SK-N-SH (cell line): ENCODE results near the gene SLC2A3. TPM values are rescaled to one million over a fixed set of nuclear protein-coding genes. Genes with fewer than 3 reads are reported as not detected.
"Not testable (repeated sequence)": the region's sequence is repeated elsewhere in the genome, so short reads cannot be mapped to it uniquely, and the experiment has no call there.

ENCODE experiments used
- CTCF ChIA-PET: fragments of 300-600, 350-600 bp; formaldehyde crosslinking; extraction: SDS; loops from one replicate; lab custom pipeline; 2021; lab: Yijun Ruan, JAX
- POLR2A ChIA-PET: fragments of 350-600 bp; sonication (Branson Sonifier 250); formaldehyde crosslinking; extraction: SDS; loops from one replicate; lab custom pipeline; 2020; ENCODE audit warnings: antibody characterized with exemption, inconsistent platforms; lab: Yijun Ruan, JAX
- DNase-seq: peaks from one replicate; pipeline ENCODE4 v3.0.0; 2012
- H2AFZ ChIP-seq: fragments of 200-600 bp; sonication (generic); 2 replicates; pipeline ENCODE4 v1.8.1; 2016; ENCODE audit warnings: antibody characterized with exemption, mild to moderate bottlenecking, low read depth
- H3F3A ChIP-seq: fragments of 200-600 bp; sonication (generic); replicated peaks from 2 replicates; pipeline ENCODE3; 2016; ENCODE audit warnings: antibody characterized with exemption, mild to moderate bottlenecking; ENCODE audit not compliant: insufficient read depth
- H3K27ac ChIP-seq, 2 experiments: fragments of 200-500 bp in 1 of 2; fragments of 200-600 bp in 1 of 2; sonication (Bioruptor generic) in 1 of 2; sonication (generic), shearing (Covaris generic) in 1 of 2; 2 replicates each; pipeline versions ENCODE4 v1.5.1 to v1.6.1; 2014 to 2016; ENCODE audit warnings: low read depth in 2 of 2, inconsistent platforms in 1 of 2, low read length in 1 of 2, mild to moderate bottlenecking in 1 of 2, mixed read lengths in 1 of 2
- H3K27me3 ChIP-seq: fragments of 200-600 bp; sonication (generic), shearing (Covaris generic); 2 replicates; pipeline ENCODE4 v1.6.1; 2016; ENCODE audit warnings: mixed run types; ENCODE audit not compliant: insufficient read depth
- H3K36me3 ChIP-seq, 2 experiments: fragments of 200-500 bp in 1 of 2; fragments of 200-600 bp in 1 of 2; sonication (Bioruptor generic) in 1 of 2; sonication (generic) in 1 of 2; replicated peaks in 1 of 2; 2 replicates each; pipeline versions ENCODE3 to v1.5.1; 2014 to 2016; ENCODE audit warnings: low read length in 1 of 2, mild to moderate bottlenecking in 1 of 2; ENCODE audit not compliant: insufficient read depth in 2 of 2, control insufficient read depth in 1 of 2
- H3K4me1 ChIP-seq, 2 experiments: fragments of 200-500 bp in 1 of 2; fragments of 200-600 bp in 1 of 2; sonication (Bioruptor generic) in 1 of 2; sonication (generic), shearing (Covaris generic) in 1 of 2; 2 replicates each; pipeline versions ENCODE4 v1.5.1 to v1.6.1; 2014 to 2016; ENCODE audit warnings: low read depth in 1 of 2, low read length in 1 of 2, mixed run types in 1 of 2; ENCODE audit not compliant: insufficient read depth in 2 of 2, control insufficient read depth in 1 of 2
- H3K4me2 ChIP-seq: fragments of 200-600 bp; sonication (generic), shearing (Covaris generic); 2 replicates; pipeline ENCODE4 v1.6.1; 2017; ENCODE audit warnings: mixed run types
- H3K4me3 ChIP-seq, 2 experiments: fragments of 200-500 bp in 1 of 2; fragments of 200-600 bp in 1 of 2; sonication (Bioruptor generic) in 1 of 2; sonication (generic), shearing (Covaris generic) in 1 of 2; 2 replicates each; pipeline versions ENCODE4 v1.5.1 to v1.8.1; 2014 to 2016; ENCODE audit warnings: low read depth in 2 of 2, inconsistent platforms in 1 of 2, low read length in 1 of 2, mild to moderate bottlenecking in 1 of 2, mixed read lengths in 1 of 2, moderate library complexity in 1 of 2
- H3K79me2 ChIP-seq: fragments of 200-600 bp; sonication (generic); 2 replicates; pipeline ENCODE4 v1.8.1; 2017; ENCODE audit warnings: mild to moderate bottlenecking; ENCODE audit not compliant: insufficient read depth
- H3K9ac ChIP-seq: fragments of 200-600 bp; sonication (generic); 2 replicates; pipeline ENCODE4 v1.6.1; 2017; ENCODE audit warnings: mixed run types
- H3K9me2 ChIP-seq: fragments of 200-600 bp; sonication (generic); 2 replicates; pipeline ENCODE4 v1.6.1; 2017; ENCODE audit warnings: mixed run types
- H3K9me3 ChIP-seq: fragments of 200-600 bp; sonication (generic); 2 replicates; pipeline ENCODE4 v1.6.1; 2017; ENCODE audit warnings: mixed run types, mild to moderate bottlenecking, moderate library complexity
- H4K20me1 ChIP-seq: fragments of 200-600 bp; sonication (generic); 2 replicates; pipeline ENCODE4 v1.6.1; 2017; ENCODE audit warnings: mild to moderate bottlenecking, mixed run types; ENCODE audit not compliant: insufficient read depth
- EP300 ChIP-seq, 2 experiments: IDR thresholded peaks; 2 replicates each; pipeline versions ENCODE4 v1.4.0 to v1.6.1; 2012; ENCODE audit warnings: borderline replicate concordance in 1 of 2, low read depth in 1 of 2, low read length in 1 of 2
- FOXM1 ChIP-seq: IDR thresholded peaks from 2 replicates; pipeline ENCODE4 v1.4.0; 2012; ENCODE audit warnings: low read depth, mild to moderate bottlenecking
- IRF3 ChIP-seq: fragments of 150-350 bp; IDR thresholded peaks from 2 replicates; pipeline ENCODE4 v1.6.1; 2016; ENCODE audit warnings: mild to moderate bottlenecking, low read depth, low read length
- JUND ChIP-seq: IDR thresholded peaks from 2 replicates; pipeline ENCODE4 v1.4.0; 2012
- MAX ChIP-seq: IDR thresholded peaks from 2 replicates; pipeline ENCODE4 v1.4.0; 2012; ENCODE audit warnings: low read depth
- NRF1 ChIP-seq: IDR thresholded peaks from 2 replicates; pipeline ENCODE4 v1.6.1; 2012; ENCODE audit warnings: low read depth, mild to moderate bottlenecking, low read length
- SMC3 ChIP-seq: IDR thresholded peaks from 2 replicates; pipeline ENCODE4 v1.6.1; 2012; ENCODE audit warnings: low read depth, low read length, improper control_type of control experiment
- USF1 ChIP-seq: IDR thresholded peaks from 2 replicates; pipeline ENCODE4 v1.4.0; 2012; ENCODE audit warnings: low read depth, borderline replicate concordance
- ZBTB33 ChIP-seq: IDR thresholded peaks from 2 replicates; pipeline ENCODE4 v1.4.0; 2012; ENCODE audit warnings: low read depth, borderline replicate concordance
- WGBS: methylation state at CpG from one replicate; pipeline ENCODE4 v1.1.6; 2017; ENCODE audit warnings: low lambda C conversion rate; 5-methylcytosine and 5-hydroxymethylcytosine counted together
- polyA plus RNA-seq, 3 experiments: library from polyadenylated mRNA; depleted of rRNA; stranded (reverse); fragments of >200 nt; gene quantifications; 2 replicates each; pipeline ENCODE4 v1.2.3, GENCODE V29; 2012

The SLC2A3 gene
- polyA plus RNA-seq, 1 of the 3 experiments (the other 2 are of a cell fraction) = 26.6 TPM

GRCh38 chr12:7983460-7983859 is 47.5 kb upstream of the SLC2A3 start:
- not testable (repeated sequence) for H2AFZ ChIP-seq
- 62% methylated on average over 1 of the region's 1 CpG for WGBS

GRCh38 chr12:7983019-7983418 is 47.0 kb upstream of the SLC2A3 start:
- H4K20me1 ChIP-seq, POLR2A ChIA-PET, H2AFZ ChIP-seq, H3K79me2 ChIP-seq, H3K4me1 ChIP-seq, H3F3A ChIP-seq, DNase-seq, CTCF ChIA-PET, H3K9me2 ChIP-seq, H3K27me3 ChIP-seq, H3K9me3 ChIP-seq, H3K9ac ChIP-seq, H3K4me2 ChIP-seq, H3K4me3 ChIP-seq, H3K27ac ChIP-seq, H3K36me3 ChIP-seq: not testable (repeated sequence)
- 64% methylated on average over 11 of the region's 11 CpGs for WGBS

More at GRCh38 chr12:7983460-7983859, 47.5 kb upstream of the SLC2A3 start:
- H3K9ac ChIP-seq, DNase-seq, H3F3A ChIP-seq, POLR2A ChIA-PET, H3K4me1 ChIP-seq, H3K27me3 ChIP-seq, H3K27ac ChIP-seq, CTCF ChIA-PET, H3K4me3 ChIP-seq, H4K20me1 ChIP-seq, H3K4me2 ChIP-seq, H3K9me3 ChIP-seq, H3K79me2 ChIP-seq, H3K9me2 ChIP-seq, H3K36me3 ChIP-seq: not testable (repeated sequence)

- H3K36me3 ChIP-seq, POLR2A ChIA-PET, H4K20me1 ChIP-seq, H3K4me1 ChIP-seq, DNase-seq, H3K9me2 ChIP-seq, H3K27ac ChIP-seq, H3K9ac ChIP-seq, CTCF ChIA-PET, H3K27me3 ChIP-seq, H3K79me2 ChIP-seq, H3K4me2 ChIP-seq, H2AFZ ChIP-seq, H3F3A ChIP-seq, H3K4me3 ChIP-seq, H3K9me3 ChIP-seq: not testable (repeated sequence)
- WGBS = 18% methylated on average over 2 of the region's 2 CpGs
Measured at GRCh38 chr12:7982332-7982735, 46.3 kb upstream of the SLC2A3 start.

- H4K20me1 ChIP-seq = no peaks in the 10 kb centered on the region
- no peak for DNase-seq
- 70% methylated on average over 4 of the region's 4 CpGs for WGBS
- no peaks in the 10 kb centered on the region for H3K79me2 ChIP-seq
- no peak overlapping the region for H2AFZ ChIP-seq
- no peak overlapping the region for H3K4me2 ChIP-seq
- no peak overlapping the region for H3K27ac ChIP-seq
- POLR2A ChIA-PET = no interaction called here
- CTCF ChIA-PET = no interaction called here
- no peaks in the 10 kb centered on the region for H3K9me2 ChIP-seq
- no peaks in the 10 kb centered on the region for H3K4me1 ChIP-seq
- H3K36me3 ChIP-seq = no peaks in the 10 kb centered on the region
- H3K9ac ChIP-seq = no peak overlapping the region
- no peak overlapping the region for H3K4me3 ChIP-seq
- H3K9me3 ChIP-seq = no peaks in the 10 kb centered on the region
- H3F3A ChIP-seq = no peaks in the 10 kb centered on the region
- H3K27me3 ChIP-seq = no peaks in the 10 kb centered on the region; the same call in 1 of the 2 replicates
- TF ChIP-seq EP300 (IDR thresholded peaks at IDR 0.05; ENCODE audit: borderline replicate concordance in 1 of 2, low read depth in 1 of 2, low read length in 1 of 2) (no peak), FOXM1 (no peak), MAX (no peak), ZBTB33 (no peak), SMC3 (no peak), JUND (no peak), IRF3 (no peak), NRF1 (no peak), USF1 (no peak)
Measured at GRCh38 chr12:7981446-7981845, 45.5 kb upstream of the SLC2A3 start.
